ENCODE data around the gene TIMM50.
"Not testable (repeated sequence)": the region's sequence is repeated elsewhere in the genome, so short reads cannot be mapped to it uniquely, and the experiment has no call there.

Gene TIMM50

GRCh38 chr19:39470724-39471339, 9.8 kb upstream of the TIMM50 start:
- no peak for DNase-seq

GRCh38 chr19:39471756-39472536, 8.7 kb upstream of the TIMM50 start:
- DNase-seq = no peak

DNA sequence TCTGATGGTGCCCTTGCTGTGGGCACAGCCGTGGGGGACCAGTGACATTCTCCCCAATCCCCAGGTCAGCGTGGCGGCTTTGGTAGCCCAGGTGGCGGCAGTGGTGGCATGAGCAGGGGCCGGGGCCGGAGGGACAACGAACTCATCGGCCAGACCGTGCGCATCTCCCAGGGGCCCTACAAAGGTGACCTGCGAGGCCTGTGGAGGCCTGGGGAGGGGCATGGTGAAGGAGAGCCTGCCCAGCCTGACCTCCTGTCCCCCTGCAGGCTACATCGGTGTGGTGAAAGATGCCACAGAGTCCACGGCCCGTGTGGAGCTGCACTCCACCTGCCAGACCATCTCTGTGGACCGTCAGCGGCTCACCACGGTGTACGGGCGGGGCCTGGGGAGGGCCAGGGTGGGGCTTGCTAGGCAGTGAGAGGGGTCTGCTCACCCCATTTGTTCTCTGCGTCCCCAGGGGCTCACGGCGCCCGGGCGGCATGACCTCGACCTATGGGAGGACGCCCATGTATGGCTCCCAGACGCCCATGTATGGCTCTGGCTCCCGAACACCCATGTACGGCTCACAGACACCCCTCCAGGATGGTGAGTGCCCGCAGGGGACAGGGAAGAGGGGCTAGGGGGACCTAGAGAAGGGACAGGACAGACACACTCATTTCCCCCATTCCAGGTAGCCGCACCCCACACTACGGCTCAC, 7.7 kb upstream of the TIMM50 start:
- DNase-seq = no peak

DNA sequence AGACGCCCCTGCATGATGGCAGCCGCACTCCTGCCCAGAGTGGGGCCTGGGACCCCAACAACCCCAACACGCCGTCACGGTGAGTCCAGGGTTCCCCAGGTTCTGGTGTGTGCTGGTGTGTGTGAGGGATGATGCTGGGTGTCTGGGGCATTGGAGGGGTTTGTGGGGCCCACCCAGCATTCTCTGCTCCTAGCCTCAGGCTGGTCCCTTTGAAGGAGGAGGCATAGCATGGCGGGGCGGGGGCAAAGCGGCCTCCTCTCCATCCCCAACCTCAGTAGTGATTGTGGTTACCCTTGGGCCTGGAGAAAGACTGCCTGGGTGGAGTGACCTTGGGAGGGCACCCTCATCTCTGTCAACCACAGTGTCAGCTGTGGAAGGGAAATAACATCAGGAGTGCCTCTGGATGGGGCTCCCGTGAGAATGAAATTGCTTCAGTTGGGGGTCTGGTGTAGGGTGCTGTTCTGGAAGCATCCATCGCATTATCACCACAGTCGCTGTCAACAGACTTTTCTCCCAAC, 7.1 kb upstream of the TIMM50 start:
- no peak for DNase-seq

DNA sequence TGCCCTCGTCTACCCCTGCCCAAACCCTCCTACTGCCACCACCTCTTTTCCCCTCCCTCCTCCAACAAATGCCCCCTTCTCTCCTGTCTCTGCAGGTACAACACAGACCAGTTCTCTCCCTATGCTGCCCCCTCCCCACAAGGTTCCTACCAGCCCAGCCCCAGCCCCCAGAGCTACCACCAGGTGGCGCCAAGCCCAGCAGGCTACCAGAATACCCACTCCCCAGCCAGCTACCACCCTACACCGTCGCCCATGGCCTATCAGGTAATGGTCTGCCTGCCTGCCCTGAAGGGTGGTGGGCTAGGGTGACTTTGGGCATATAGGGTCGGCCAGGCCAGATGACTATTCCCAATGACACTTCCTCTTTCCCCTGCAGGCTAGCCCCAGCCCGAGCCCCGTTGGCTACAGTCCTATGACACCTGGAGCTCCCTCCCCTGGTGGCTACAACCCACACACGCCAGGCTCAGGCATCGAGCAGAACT, 6.5 kb upstream of the TIMM50 start:
- DNase-seq = no peak

- no peak for DNase-seq
Measured at GRCh38 chr19:39475748-39476147, 4.9 kb upstream of the TIMM50 start.

DNA sequence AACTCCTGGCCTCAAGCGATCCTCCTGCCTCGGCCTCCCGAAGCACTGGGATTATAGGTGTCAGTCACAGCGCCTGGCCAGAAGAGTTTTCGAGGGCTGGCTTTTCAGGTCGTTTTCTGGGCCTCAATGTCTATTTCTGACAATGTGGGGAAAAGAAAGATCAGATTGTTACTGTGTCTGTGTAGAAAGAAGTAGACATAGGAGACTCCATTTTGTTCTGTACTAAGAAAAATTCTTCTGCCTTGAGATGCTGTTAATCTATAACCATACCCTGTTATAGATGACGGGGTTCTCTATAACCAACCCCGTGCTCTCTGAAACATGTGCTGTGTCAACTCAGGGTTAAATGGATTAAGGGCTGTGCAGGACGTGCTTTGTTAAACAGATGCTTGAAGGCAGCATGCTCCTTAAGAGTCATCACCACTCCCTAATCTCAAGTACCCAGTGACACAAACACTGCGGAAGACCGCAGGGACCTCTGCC, 1.3 kb upstream of the TIMM50 start:
- not testable (repeated sequence) for DNase-seq

DNA sequence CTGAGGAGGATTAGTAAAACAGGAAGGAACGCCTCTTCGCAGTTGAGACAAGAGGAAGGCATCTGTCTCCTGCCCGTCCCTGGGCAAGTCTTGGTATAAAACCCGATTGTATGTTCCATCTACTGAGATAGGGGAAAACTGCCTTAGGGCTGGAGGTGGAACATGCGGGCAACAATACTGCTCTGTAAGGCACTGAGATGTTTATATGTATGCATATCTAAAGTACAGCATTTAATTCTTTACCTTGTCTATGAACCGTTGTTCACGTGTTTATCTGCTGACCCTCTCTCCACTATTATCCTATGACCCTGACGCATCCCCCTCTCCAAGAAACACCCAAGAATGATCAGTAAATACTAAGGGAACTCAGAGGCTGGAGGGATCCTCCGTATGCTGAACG, 722 bp upstream of the TIMM50 start:
- DNase-seq = no peak

DNA sequence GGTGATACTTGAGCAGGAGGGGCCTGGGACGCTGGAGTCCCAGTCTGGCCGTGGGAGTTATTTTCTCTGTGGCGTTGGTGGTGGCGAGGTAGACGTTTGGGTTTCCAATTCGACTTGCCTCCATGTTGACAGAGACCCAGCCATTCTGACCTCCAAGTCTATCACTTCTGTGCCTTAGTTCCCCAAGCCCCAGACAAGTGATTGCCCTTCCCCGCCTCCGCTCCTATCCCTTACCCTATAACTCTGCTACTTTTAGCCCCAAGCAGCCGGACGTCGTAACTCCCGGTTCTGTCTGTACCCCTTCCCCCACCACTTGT, 549 bp downstream of the TIMM50 start:
- no peak for DNase-seq

GRCh38 chr19:39481676-39482075, 1.0 kb downstream of the TIMM50 start:
- DNase-seq = no peak

GRCh38 chr19:39483141-39483540, 2.5 kb downstream of the TIMM50 start:
- DNase-seq = no peak

DNA sequence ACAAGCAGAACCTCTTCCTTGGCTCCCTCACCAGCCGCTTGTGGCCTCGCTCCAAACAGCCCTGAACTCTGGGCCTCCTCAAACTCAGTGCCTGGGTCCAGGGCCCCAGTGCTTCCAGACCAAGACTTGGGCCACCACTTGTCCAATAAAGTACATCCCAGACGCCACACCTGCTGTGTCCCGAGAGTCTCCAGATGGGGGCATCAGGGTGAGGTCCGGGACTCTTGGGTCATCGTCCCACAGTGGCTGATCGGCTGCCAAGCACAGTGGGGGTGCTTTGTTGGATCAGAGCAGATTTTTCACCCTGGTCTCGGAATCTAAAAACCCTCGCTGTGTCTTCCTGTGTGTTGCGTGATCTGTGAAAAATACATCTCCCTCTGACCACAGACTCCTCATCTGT, 9.1 kb downstream of the TIMM50 start:
- no peak for DNase-seq

- no peak for DNase-seq
Measured at GRCh38 chr19:39492225-39492624, 11.6 kb downstream of the TIMM50 start.

DNA sequence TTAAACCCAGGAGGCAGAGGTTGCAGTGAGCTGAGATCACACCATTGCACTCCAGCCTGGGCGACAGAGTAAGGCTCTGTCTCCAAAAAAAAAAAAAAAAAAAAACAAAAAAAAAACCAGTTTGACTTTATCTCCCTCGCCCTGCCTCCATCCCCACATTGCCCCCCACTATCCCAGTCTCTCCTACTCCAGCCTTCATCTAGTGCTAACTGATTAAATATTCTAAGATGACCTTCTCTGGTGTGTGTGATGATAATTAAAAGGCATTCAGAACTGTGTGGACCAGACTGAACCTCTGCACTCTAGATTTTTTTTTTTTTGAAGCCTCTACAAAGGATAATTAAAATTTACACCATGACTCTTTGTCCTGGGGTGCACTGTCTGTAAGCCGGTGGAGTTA, 12.2 kb downstream of the TIMM50 start:
- no peak for DNase-seq

- DNase-seq = no peak
Measured at GRCh38 chr19:39494661-39495060, 14.0 kb downstream of the TIMM50 start.

DNA sequence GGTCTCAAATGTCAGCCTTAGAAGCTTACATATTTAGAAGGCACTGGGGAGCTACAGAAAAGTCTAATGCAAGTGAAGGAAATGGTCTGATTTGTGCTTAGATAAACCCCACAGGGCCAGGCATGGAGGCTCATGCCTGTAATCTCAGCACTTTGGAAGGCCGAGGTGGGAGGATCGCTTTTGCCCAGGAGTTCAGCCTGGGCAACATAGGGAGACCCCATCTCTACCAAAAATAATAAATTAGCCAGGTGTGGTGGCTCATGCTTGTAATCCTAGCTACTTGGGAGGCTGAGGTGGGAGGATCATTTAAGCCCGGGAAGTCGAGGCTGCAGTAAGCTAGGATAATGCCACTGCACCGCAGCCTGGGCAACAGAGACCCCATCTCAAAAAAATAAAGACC, 15.4 kb downstream of the TIMM50 start:
- DNase-seq = no peak

DNA sequence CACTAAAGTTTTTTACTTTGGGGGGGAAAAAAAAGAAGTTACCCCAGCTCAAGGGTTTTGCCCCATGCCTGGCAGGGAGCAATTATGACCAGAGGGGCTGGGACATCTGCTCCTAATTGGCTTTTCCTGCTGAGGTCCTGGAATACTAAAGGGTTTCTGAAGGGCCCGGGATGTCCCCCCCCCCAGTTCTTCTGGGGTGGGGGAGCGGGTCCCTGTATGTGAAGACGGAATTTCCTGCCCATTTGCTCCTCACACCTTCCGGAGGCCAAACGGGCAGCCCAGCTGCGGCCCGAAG, 17.0 kb downstream of the TIMM50 start:
- peak; percentile 53 for DNase-seq

DNA sequence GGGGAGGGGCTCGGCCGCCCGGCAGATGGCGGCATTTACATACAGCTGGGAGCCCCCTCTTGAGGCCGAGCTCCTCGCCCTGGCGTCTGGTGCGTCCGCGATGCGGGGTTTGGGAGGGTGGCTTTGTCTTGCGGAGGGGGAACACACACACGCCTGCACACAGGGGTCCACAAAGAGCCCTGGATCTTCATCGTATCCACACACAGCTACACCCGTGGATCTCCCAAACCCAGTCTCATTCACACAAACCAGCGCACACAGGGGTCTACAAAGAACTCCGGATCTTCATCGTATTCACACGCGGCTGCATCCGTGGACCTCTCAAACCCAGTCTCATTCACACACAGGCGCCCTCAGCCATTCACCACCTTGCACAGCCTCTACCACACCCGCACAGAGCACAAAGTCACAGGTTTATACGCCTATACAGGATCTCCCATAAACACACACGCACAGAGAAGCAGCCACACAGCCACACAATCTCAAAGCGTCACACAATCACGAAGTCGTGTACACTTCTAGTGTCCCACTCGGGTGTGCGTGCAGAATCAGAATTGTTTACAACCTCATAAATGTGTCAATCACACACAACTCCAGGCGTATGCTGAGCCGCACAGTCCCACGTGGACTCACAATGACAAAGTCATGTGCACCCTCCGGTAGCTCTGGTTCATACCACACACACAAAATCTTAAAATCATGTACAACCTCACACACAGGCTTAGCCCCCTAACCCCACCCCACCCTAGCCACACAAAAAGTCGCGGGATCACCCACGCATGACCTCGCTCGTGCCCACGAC, 17.6 kb downstream of the TIMM50 start:
- DNase-seq = no peak

DNA sequence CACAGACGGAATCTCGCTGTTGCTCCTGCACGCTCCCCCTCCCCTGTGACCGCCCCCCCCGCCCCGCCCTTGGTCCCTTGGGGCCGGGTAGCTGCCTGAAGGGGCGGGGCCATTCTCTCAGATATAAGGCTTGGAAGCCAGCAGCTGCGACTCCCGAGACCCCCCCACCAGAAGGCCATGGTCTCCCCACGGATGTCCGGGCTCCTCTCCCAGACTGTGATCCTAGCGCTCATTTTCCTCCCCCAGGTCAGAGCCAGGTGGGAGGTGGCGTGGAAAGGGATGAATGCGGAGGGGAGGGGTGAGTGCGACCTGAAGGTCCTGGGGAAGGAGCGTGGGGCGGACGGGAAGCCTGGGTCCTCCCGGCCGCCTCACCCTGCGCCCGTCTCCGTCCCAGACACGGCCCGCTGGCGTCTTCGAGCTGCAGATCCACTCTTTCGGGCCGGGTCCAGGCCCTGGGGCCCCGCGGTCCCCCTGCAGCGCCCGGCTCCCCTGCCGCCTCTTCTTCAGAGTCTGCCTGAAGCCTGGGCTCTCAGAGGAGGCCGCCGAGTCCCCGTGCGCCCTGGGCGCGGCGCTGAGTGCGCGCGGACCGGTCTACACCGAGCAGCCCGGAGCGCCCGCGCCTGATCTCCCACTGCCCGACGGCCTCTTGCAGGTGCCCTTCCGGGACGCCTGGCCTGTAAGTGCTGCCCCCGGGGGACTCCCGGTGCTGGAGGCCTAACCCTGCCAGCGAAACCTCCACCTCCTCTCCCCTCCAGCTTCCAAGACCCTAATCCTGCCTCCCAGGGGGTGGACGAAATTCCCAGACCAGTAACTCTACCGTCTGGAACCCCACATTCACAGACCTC, 18.4 kb downstream of the TIMM50 start, which contains the start of gene DLL3:
Gene DLL3 (plus strand): TSS at position 150 of the 845 bp plus-strand sequence. CDS start 28 bp downstream, at position 178.
- no peak for DNase-seq

GRCh38 chr19:39499932-39500331, 19.3 kb downstream of the TIMM50 start:
- DNase-seq = no peak

GRCh38 chr19:39500543-39500942, 19.9 kb downstream of the TIMM50 start:
- no peak for DNase-seq

GRCh38 chr19:39501340-39501739, 20.7 kb downstream of the TIMM50 start:
- DNase-seq = no peak
